ENCODE results near the gene MPO. TPM values are rescaled to one million over a fixed set of nuclear protein-coding genes. Genes with fewer than 3 reads are reported as not detected.

MPO gene
- total and polyA plus RNA-seq, 10 of the 15 experiments (the other 5 are each of a cell fraction or from before 2014, with no cell fraction given), result 0.06 to 0.49 (median 0.14) TPM

DNA sequence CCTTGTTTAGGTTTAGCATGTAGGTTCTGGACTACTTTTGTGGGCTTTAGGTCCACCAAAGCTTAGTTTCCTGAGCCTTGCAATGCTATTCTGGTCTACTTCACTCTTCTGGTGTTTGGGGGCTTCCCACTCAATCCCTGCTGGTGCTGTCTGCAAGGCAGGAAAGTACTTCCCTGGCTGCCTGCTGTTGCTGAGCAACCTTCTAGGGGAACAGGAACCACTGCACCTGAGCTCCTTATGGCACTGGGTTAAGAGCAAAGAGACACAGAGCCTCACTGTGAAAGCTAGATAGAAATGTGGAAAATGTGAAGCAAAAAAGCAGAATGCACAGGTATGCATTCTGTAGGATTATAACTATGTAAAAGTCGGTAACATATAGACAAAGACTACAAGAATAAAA lies 17.0 kb downstream of the MPO start:
- RAD21 ChIA-PET (ENCODE audit: unreplicated experiment), result no interaction called here

More for the DNA sequence above, 17.0 kb downstream of the MPO start:
- no peak for DNase-seq (ENCODE audit: low read depth, low spot score)
- BruUV-seq (replicated peaks), result no TSS peak
- intact Hi-C loops (cut with micrococcal nuclease; ENCODE audit: unreplicated experiment), result no loop called here
- POLR2A ChIA-PET, result no interaction called here
- CTCF ChIA-PET, result interaction anchor here (1.7 kb wide), 1 partner anchor 64 kb away, joined by 3 read pairs; no protein-coding TSS in a partner anchor
- Histone ChIP-seq H3K79me2 (ENCODE audit: control insufficient read depth, insufficient read depth, low read length) (no peaks in the 10 kb centered on the region), H3K27ac (ENCODE audit: control insufficient read depth, insufficient read depth) (no peak overlapping the region), H3K9ac (ENCODE audit: control insufficient read depth, insufficient read depth, low read length) (no peak overlapping the region), H3K9me3 (replicated peaks; ENCODE audit: control insufficient read depth, insufficient read depth, low read length) (no peaks in the 10 kb centered on the region), H3K36me3 (ENCODE audit: control insufficient read depth in 2 of 2, insufficient read depth in 2 of 2, low read length in 1 of 2) (no peaks in the 10 kb centered on the region), H3K4me1 (ENCODE audit: control insufficient read depth, insufficient read depth, low read length) (no peaks in the 10 kb centered on the region), H3K27me3 (replicated peaks in 1 of 2; ENCODE audit: control insufficient read depth in 2 of 2, insufficient read depth in 2 of 2, low read length in 1 of 2) (peaks cover 2 to 7% of the 10 kb centered on the region in 2 experiments; a peak in 2 of 4 replicates), H3K4me2 (ENCODE audit: control insufficient read depth, insufficient read depth) (no peak overlapping the region), H4K20me1 (ENCODE audit: control insufficient read depth, insufficient read depth) (no peaks in the 10 kb centered on the region), H3K4me3 (no peak overlapping the region), H2AFZ (ENCODE audit: control insufficient read depth, low read depth, low read length) (no peak overlapping the region)
- no peak for ATAC-seq
- SMC1A ChIA-PET (ENCODE audit: uncharacterized antibody, unreplicated experiment), result no interaction called here
- WGBS (ENCODE audit: insufficient coverage, insufficient replicate concordance, low lambda C conversion rate, missing lambda C conversion rate), result 9% methylated on average over 1 of the region's 1 CpG
- TF ChIP-seq SIX5 (IDR thresholded peaks at IDR 0.05; ENCODE audit: low read depth, low read length, severe bottlenecking), result no peak
- no peak for TF ChIP-seq SMARCA5 (IDR thresholded peaks at IDR 0.05)
- TF ChIP-seq ZNF24 (IDR thresholded peaks at IDR 0.05), result no peak
- TF ChIP-seq, protein P1, sequence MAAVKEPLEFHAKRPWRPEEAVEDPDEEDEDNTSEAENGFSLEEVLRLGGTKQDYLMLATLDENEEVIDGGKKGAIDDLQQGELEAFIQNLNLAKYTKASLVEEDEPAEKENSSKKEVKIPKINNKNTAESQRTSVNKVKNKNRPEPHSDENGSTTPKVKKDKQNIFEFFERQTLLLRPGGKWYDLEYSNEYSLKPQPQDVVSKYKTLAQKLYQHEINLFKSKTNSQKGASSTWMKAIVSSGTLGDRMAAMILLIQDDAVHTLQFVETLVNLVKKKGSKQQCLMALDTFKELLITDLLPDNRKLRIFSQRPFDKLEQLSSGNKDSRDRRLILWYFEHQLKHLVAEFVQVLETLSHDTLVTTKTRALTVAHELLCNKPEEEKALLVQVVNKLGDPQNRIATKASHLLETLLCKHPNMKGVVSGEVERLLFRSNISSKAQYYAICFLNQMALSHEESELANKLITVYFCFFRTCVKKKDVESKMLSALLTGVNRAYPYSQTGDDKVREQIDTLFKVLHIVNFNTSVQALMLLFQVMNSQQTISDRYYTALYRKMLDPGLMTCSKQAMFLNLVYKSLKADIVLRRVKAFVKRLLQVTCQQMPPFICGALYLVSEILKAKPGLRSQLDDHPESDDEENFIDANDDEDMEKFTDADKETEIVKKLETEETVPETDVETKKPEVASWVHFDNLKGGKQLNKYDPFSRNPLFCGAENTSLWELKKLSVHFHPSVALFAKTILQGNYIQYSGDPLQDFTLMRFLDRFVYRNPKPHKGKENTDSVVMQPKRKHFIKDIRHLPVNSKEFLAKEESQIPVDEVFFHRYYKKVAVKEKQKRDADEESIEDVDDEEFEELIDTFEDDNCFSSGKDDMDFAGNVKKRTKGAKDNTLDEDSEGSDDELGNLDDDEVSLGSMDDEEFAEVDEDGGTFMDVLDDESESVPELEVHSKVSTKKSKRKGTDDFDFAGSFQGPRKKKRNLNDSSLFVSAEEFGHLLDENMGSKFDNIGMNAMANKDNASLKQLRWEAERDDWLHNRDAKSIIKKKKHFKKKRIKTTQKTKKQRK (IDR thresholded peaks at IDR 0.05; ENCODE audit: low read depth, low read length), result no peak
- TF ChIP-seq IRF5 (IDR thresholded peaks at IDR 0.05; ENCODE audit: borderline replicate concordance), result no peak
- no peak for TF ChIP-seq CHD2 (IDR thresholded peaks at IDR 0.05; ENCODE audit: borderline replicate concordance, low read depth, low read length)
- TF ChIP-seq YBX1 (IDR thresholded peaks at IDR 0.05), result no peak
- TF ChIP-seq PAX5 (IDR thresholded peaks at IDR 0.05; ENCODE audit: borderline replicate concordance, low read depth, low read length), result no peak
- in situ Hi-C loops (cut with MboI), result no loop called here
- FAIRE-seq, result no peak

All from GM12878 (cell line).